ACC112 (cell line): ENCODE data around the gene NEK9.

Experiments used
- H2AFZ ChIP-seq: fragments of 200-600 bp; sonication (generic); one replicate; pipeline ENCODE4 v1.6.0; 2017; ENCODE audit warnings: antibody characterized with exemption, low read length; ENCODE audit not compliant: unreplicated experiment
- H3K27ac ChIP-seq: fragments of 200-600 bp; sonication (generic); 2 replicates; pipeline ENCODE4 v1.5.1; 2014; ENCODE audit warnings: low read depth, mild to moderate bottlenecking, antibody characterized with exemption, low read length, moderate library complexity
- H3K27me3 ChIP-seq: fragments of 200-600 bp; sonication (generic); 2 replicates; pipeline ENCODE4 v1.6.1; 2014; ENCODE audit warnings: mild to moderate bottlenecking, antibody characterized with exemption, low read length, moderate library complexity, mixed read lengths; ENCODE audit not compliant: insufficient read depth
- H3K36me3 ChIP-seq: fragments of 200-600 bp; sonication (generic); 2 replicates; pipeline ENCODE4 v1.6.1; 2016; ENCODE audit warnings: mild to moderate bottlenecking, antibody characterized with exemption, low read length, moderate library complexity, mixed read lengths; ENCODE audit not compliant: insufficient read depth
- H3K4me1 ChIP-seq: fragments of 200-600 bp; sonication (generic); one replicate; pipeline ENCODE4 v1.6.1; 2016; ENCODE audit warnings: low read length, mixed read lengths; ENCODE audit not compliant: insufficient read depth, unreplicated experiment, control insufficient read depth
- H3K4me3 ChIP-seq: fragments of 200-600 bp; sonication (generic); 2 replicates; pipeline ENCODE4 v1.5.1; 2014; ENCODE audit warnings: mild to moderate bottlenecking, low read depth, low read length
- H3K79me2 ChIP-seq: fragments of 200-600 bp; sonication (generic); one replicate; pipeline ENCODE4 v1.6.0; 2016; ENCODE audit warnings: low read length; ENCODE audit not compliant: control insufficient read depth, unreplicated experiment, insufficient read depth

The NEK9 gene

GRCh38 chr14:75107186-75107585 lies 19.7 kb downstream of the NEK9 start:
- H3K79me2 ChIP-seq, result no peaks in the 10 kb centered on the region
- no peak overlapping the region for H3K4me3 ChIP-seq
- no peak overlapping the region for H3K27ac ChIP-seq
- H3K27me3 ChIP-seq, result no peaks in the 10 kb centered on the region
- H2AFZ ChIP-seq, result no peak overlapping the region
- H3K4me1 ChIP-seq, result no peaks in the 10 kb centered on the region
- peaks cover 41% of the 10 kb centered on the region; the same call in 1 of the 2 replicates for H3K36me3 ChIP-seq

DNA sequence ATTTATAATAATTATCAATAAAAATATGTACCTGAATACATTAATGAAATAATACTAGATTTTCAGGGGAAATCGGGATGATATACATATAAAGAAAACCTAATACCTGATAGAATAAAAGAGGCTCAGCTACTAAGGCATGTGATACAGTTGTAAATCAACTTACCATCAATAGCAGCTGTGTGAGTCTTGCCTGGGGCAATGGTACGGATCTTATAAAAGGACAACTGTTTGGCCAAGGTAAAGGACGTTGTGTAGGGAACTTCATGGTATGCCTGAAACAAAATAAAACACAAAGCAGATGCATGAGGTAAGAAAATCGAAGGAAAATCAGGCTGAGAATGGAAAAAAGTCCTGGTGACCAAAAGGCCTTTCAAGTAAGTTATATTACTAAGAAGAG lies 25.4 kb downstream of the NEK9 start:
- no peaks in the 10 kb centered on the region for H3K79me2 ChIP-seq
- no peaks in the 10 kb centered on the region for H3K4me1 ChIP-seq
- no peak overlapping the region for H3K4me3 ChIP-seq
- no peak overlapping the region for H3K27ac ChIP-seq
- no peaks in the 10 kb centered on the region for H3K27me3 ChIP-seq
- H2AFZ ChIP-seq, result no peak overlapping the region
- peaks cover 28% of the 10 kb centered on the region for H3K36me3 ChIP-seq

DNA sequence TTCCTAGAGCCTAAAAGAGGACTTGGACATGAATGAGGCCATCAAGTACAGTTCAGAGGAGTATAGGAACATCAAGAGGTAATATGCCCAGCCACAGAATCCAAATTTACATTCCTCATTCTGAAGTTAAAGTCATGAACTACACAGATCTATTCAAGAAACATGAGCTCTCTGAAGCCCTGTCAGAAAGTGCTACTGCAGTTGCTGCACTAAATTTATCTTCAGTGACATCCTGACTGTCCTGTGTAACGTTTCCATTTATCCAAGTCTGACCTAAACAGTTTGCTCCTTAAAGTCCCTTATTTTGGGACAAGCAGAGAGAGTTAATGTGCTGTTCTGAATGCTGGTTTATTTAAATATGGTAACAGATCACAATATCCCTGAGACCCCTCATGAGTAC lies 28.2 kb downstream of the NEK9 start:
- H3K27ac ChIP-seq, result no peak overlapping the region
- H3K36me3 ChIP-seq, result peaks cover 40% of the 10 kb centered on the region
- no peaks in the 10 kb centered on the region for H3K27me3 ChIP-seq
- peaks cover 4% of the 10 kb centered on the region for H3K4me1 ChIP-seq
- no peaks in the 10 kb centered on the region for H3K79me2 ChIP-seq
- no peak overlapping the region for H3K4me3 ChIP-seq
- H2AFZ ChIP-seq, result no peak overlapping the region

GRCh38 chr14:75098212-75098611 lies 28.6 kb downstream of the NEK9 start:
- H3K79me2 ChIP-seq, result no peaks in the 10 kb centered on the region
- H3K27ac ChIP-seq, result no peak overlapping the region

GRCh38 chr14:75096959-75097358 lies 29.9 kb downstream of the NEK9 start:
- Histone ChIP-seq H3K4me3 (no peak overlapping the region), H3K27ac (no peak overlapping the region), H2AFZ (no peak overlapping the region), H3K79me2 (no peaks in the 10 kb centered on the region), H3K4me1 (peaks cover 4% of the 10 kb centered on the region), H3K27me3 (no peaks in the 10 kb centered on the region), H3K36me3 (peaks cover 37% of the 10 kb centered on the region)

More at GRCh38 chr14:75098212-75098611, 28.6 kb downstream of the NEK9 start:
- H3K4me3 ChIP-seq, result no peak overlapping the region
- H3K27me3 ChIP-seq, result no peaks in the 10 kb centered on the region
- peaks cover 4% of the 10 kb centered on the region for H3K4me1 ChIP-seq
- H3K36me3 ChIP-seq, result peaks cover 37% of the 10 kb centered on the region
- no peak overlapping the region for H2AFZ ChIP-seq

GRCh38 chr14:75095690-75096089 lies 31.2 kb downstream of the NEK9 start:
- Histone ChIP-seq H3K4me3 (no peak overlapping the region), H3K79me2 (no peaks in the 10 kb centered on the region), H3K27me3 (no peaks in the 10 kb centered on the region), H2AFZ (no peak overlapping the region), H3K36me3 (peaks cover 38% of the 10 kb centered on the region), H3K4me1 (peaks cover 4% of the 10 kb centered on the region), H3K27ac (no peak overlapping the region)

DNA sequence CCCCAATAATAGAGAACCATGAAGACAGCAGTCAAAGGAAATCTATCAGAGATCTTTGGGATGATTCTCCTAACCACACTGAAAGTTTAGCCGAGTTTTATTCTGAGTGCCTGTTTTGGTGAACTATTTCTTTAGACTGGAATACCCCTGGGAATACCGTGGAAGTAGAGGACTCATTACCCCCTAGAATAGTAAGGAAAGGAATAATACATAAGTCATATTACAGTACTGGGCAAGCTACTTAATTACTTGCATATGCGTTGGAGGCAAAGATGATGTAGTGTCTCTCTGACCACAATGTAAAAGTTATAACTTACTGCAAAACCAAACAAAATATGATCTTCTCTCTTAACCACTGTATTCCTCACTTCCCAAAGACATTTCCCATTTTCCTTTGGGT lies 32.0 kb downstream of the NEK9 start:
- H3K27ac ChIP-seq, result no peak overlapping the region
- no peaks in the 10 kb centered on the region for H3K79me2 ChIP-seq
- peaks cover 4% of the 10 kb centered on the region for H3K4me1 ChIP-seq
- no peak overlapping the region for H2AFZ ChIP-seq
- H3K27me3 ChIP-seq, result no peaks in the 10 kb centered on the region
- H3K36me3 ChIP-seq, result peaks cover 37% of the 10 kb centered on the region
- no peak overlapping the region for H3K4me3 ChIP-seq

DNA sequence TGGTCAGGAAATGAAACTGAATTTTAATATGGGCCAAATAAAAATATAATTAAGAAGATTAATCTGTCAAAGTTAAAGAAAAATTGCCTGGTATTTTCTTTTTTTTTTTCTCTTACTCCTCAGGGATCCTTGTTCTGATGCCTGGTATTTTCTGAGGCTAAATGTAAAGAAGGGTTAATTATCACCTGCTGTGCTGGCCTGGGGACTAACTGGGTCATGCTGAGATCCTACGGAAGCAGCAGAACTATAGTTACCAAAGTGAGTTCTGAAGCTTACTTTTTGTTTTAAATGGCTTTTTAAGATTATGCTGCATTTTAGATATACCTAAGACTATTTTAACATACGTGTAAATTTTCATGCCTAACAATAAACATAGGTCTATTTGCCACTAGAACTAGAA lies 34.1 kb downstream of the NEK9 start:
- Histone ChIP-seq H3K36me3 (peaks cover 41% of the 10 kb centered on the region), H3K27ac (no peak overlapping the region), H3K27me3 (no peaks in the 10 kb centered on the region), H2AFZ (no peak overlapping the region), H3K4me3 (no peak overlapping the region), H3K4me1 (peaks cover 4% of the 10 kb centered on the region), H3K79me2 (no peaks in the 10 kb centered on the region)

GRCh38 chr14:75091251-75091650 lies 35.6 kb downstream of the NEK9 start:
- peaks cover 39% of the 10 kb centered on the region for H3K36me3 ChIP-seq
- no peak overlapping the region for H3K4me3 ChIP-seq
- no peak overlapping the region for H3K27ac ChIP-seq
- no peak overlapping the region for H2AFZ ChIP-seq
- no peaks in the 10 kb centered on the region for H3K79me2 ChIP-seq
- peaks cover 4% of the 10 kb centered on the region for H3K4me1 ChIP-seq
- H3K27me3 ChIP-seq, result no peaks in the 10 kb centered on the region

DNA sequence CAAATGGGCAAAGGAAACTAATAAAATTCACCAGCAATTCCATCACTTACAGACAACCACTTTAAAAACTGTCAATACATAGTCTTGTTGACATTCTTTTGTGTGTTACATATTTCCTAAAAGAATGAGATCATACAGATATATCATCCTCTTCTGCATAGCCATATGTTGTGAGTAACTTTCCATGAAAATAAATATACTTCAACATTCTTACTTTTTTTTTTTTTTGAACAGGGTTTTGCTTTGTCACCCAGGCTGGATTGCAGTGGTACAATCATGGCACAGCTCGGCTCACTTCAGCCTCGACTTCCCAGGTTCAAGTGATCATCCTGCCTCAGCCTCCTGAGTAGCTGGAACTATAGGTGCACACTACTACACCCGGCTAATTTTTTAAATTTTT lies 36.5 kb downstream of the NEK9 start:
- H3K27me3 ChIP-seq, result no peaks in the 10 kb centered on the region
- no peak overlapping the region for H3K4me3 ChIP-seq
- H3K79me2 ChIP-seq, result no peaks in the 10 kb centered on the region
- H2AFZ ChIP-seq, result no peak overlapping the region
- peaks cover 33% of the 10 kb centered on the region for H3K36me3 ChIP-seq
- no peak overlapping the region for H3K27ac ChIP-seq
- peaks cover 4% of the 10 kb centered on the region for H3K4me1 ChIP-seq

GRCh38 chr14:75088566-75089373 lies 38.1 kb downstream of the NEK9 start:
- Histone ChIP-seq H2AFZ (no peak overlapping the region), H3K27me3 (no peaks in the 10 kb centered on the region), H3K36me3 (peaks cover 29% of the 10 kb centered on the region), H3K4me3 (no peak overlapping the region), H3K27ac (no peak overlapping the region), H3K79me2 (no peaks in the 10 kb centered on the region), H3K4me1 (no peaks in the 10 kb centered on the region)
